ENCODE results near the gene SPIRE1. TPM values are rescaled to one million over a fixed set of nuclear protein-coding genes. Genes with fewer than 3 reads are reported as not detected.

The SPIRE1 gene
- total RNA-seq = 10 to 100 TPM in 3 of 4 donors, 1 to 10 TPM in 1; 1.9 to 25.3 (median 13.4) TPM

GRCh38 chr18:12657684-12658425 is at the start of gene SPIRE1:
Gene SPIRE1, minus strand, starts transcription at chr18:12658107. Its CDS starts 241 bp downstream, at chr18:12657866.
- H3K4me1 ChIP-seq = peaks cover 0 to 42% (median 15%) of the 10 kb centered on the region in 3 donors
- no peak for DNase-seq
- 0% methylated on average over 2 of the region's 112 CpGs; no CpG with 5 or more reads in 1 of the 2 donors for WGBS, 2 donors

GRCh38 chr18:12703664-12704063 is 45.8 kb upstream of the SPIRE1 start:
- TF ChIP-seq CTCF (IDR thresholded peaks at IDR 0.05) (no peak), POLR2A (IDR thresholded peaks at IDR 0.05) (no peak)
- H3K27me3 ChIP-seq = no peaks in the 10 kb centered on the region
- peaks cover 9 to 63% (median 23%) of the 10 kb centered on the region in 3 donors for H3K4me1 ChIP-seq
- H3K4me3 ChIP-seq = peak overlapping the region; percentile 75 to 88 (median 81)
- peaks cover 4 to 30% (median 10%) of the 10 kb centered on the region in 3 donors for H3K36me3 ChIP-seq
- WGBS, 2 donors = 0 to 1% methylated on average over 2 of the region's 2 CpGs
- H3K27ac ChIP-seq = peak overlapping the region in 3 of 4 donors; percentile 96 to 98 (median 98)
- intact Hi-C loops (cut with DNase I) = no loop called here
- DNase-seq = no peak
- H3K9me3 ChIP-seq = no peaks in the 10 kb centered on the region

More at GRCh38 chr18:12657684-12658425, at the start of gene SPIRE1:
- Histone ChIP-seq H3K36me3 (peaks cover 0 to 10% (median 0%) of the 10 kb centered on the region in 3 donors), H3K27ac (peak within 1 kb of the TSS; percentile 83 to 97 (median 90)), H3K4me3 (peak within 1 kb of the TSS; percentile 56 to 96 (median 89)), H3K9me3 (no peaks in the 10 kb centered on the region), H3K27me3 (no peaks in the 10 kb centered on the region)
- intact Hi-C loops (cut with DNase I) = loop anchor here (5.0 kb wide), 1 partner anchor 266 kb away; no protein-coding TSS in a partner anchor
- TF ChIP-seq CTCF (IDR thresholded peaks at IDR 0.05) (peak in 1 of 6 experiments; percentile 6), POLR2A (IDR thresholded peaks at IDR 0.05) (peak in 2 of 4 donors; percentile 44 to 48)

GRCh38 chr18:12703096-12703567 is 45.2 kb upstream of the SPIRE1 start:
- WGBS, 2 donors = 0 to 2% methylated on average over 10 to 12 of the region's 28 CpGs

GRCh38 chr18:12702221-12703095 is 44.6 kb upstream of the SPIRE1 start, which contains the start of the genes CEP76 and PSMG2:
Gene CEP76, minus strand, starts transcription at chr18:12702723. Its CDS starts 175 bp downstream, at chr18:12702548.
Gene PSMG2, plus strand, starts transcription at chr18:12703042. Its CDS starts 66 bp downstream, at chr18:12703108.
- 0 to 1% methylated on average over 8 to 16 of the region's 89 CpGs for WGBS, 2 donors
- Histone ChIP-seq H3K4me1 (peaks cover 9 to 75% (median 24%) of the 10 kb centered on the region in 3 donors), H3K9me3 (no peaks in the 10 kb centered on the region), H3K36me3 (peaks cover 0 to 18% (median 6%) of the 10 kb centered on the region in 3 donors), H3K4me3 (peak within 1 kb of the TSS; percentile 75 to 88 (median 81)), H3K27ac (peak within 1 kb of the TSS; percentile 96 to 98 (median 97)), H3K27me3 (no peaks in the 10 kb centered on the region)
- TF ChIP-seq CTCF (IDR thresholded peaks at IDR 0.05) (peak in 1 of 6 experiments; percentile 16), POLR2A (IDR thresholded peaks at IDR 0.05) (peak in 2 of 4 donors; percentile 82 to 89)
- DNase-seq = peak; percentile 62
- intact Hi-C loops (cut with DNase I) = no loop called here

More at GRCh38 chr18:12703096-12703567, 45.2 kb upstream of the SPIRE1 start:
- H3K27ac ChIP-seq = peak overlapping the region; percentile 96 to 98 (median 97)
- peaks cover 4 to 25% (median 7%) of the 10 kb centered on the region in 3 donors for H3K36me3 ChIP-seq
- H3K27me3 ChIP-seq = no peaks in the 10 kb centered on the region
- H3K4me3 ChIP-seq = peak overlapping the region; percentile 75 to 88 (median 81)
- intact Hi-C loops (cut with DNase I) = no loop called here
- peaks cover 9 to 69% (median 24%) of the 10 kb centered on the region in 3 donors for H3K4me1 ChIP-seq
- no peak for DNase-seq
- no peaks in the 10 kb centered on the region for H3K9me3 ChIP-seq
- no peak for TF ChIP-seq POLR2A (IDR thresholded peaks at IDR 0.05)
- TF ChIP-seq CTCF (IDR thresholded peaks at IDR 0.05) = no peak

Data from esophagus squamous epithelium (tissue), 5 donors.